Measurements from ENCODE around the gene SVBP.
"Not testable (repeated sequence)": the region's sequence is repeated elsewhere in the genome, so short reads cannot be mapped to it uniquely, and the experiment has no call there.

The SVBP gene

DNA sequence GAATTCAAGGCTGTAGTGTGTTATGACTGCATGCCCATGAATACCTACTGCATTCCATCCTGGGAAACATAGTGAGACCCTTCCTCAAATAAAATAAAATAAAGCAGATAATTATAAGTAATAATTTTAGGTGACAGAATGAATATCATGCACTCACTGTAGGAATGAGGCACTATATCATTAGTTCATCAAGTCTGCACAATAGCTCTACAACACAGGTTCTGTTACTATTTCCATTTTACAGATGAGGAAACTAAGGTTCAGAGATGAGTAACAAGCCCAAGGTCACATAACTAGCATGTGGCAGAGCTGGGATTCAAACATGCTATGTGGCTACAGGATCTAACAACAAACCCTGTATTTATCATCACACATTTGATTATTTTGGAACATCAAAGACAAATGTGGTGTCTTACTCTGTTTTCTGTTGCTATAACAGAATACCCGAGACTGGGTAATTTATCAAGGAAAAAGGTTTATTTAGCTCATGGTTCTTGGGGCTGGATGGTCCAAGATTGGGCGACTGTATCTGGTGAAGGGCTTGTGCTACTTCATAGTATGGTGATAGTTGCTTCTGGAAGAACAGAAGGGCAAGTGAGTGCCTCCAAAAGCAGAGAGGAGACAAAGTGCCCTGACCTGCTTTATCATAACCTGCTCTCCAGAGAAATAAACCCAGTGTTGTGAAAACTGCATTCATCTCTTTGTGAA, 24.4 kb upstream of the SVBP start:
- no peak for DNase-seq (ENCODE audit: low spot score)

DNA sequence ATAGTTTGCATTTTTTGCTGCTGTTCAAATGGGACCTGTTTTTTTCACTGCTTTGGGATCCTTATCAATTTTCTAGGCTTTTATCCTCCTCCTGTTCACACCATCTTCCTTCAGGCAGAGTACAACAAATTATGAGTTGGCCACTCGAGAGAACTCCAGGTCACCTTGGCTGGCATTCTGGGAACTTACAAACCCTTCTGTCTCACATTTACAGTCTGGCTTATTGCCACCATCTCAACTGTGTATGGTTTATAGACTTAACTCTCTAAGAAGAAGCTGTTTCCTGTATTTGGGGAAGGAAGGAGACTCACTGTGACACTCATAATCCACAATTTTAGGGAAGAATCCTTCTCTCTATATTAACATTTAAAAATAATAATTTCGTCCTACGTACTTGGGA, 23.8 kb upstream of the SVBP start:
- no peak for DNase-seq (ENCODE audit: low spot score)

DNA sequence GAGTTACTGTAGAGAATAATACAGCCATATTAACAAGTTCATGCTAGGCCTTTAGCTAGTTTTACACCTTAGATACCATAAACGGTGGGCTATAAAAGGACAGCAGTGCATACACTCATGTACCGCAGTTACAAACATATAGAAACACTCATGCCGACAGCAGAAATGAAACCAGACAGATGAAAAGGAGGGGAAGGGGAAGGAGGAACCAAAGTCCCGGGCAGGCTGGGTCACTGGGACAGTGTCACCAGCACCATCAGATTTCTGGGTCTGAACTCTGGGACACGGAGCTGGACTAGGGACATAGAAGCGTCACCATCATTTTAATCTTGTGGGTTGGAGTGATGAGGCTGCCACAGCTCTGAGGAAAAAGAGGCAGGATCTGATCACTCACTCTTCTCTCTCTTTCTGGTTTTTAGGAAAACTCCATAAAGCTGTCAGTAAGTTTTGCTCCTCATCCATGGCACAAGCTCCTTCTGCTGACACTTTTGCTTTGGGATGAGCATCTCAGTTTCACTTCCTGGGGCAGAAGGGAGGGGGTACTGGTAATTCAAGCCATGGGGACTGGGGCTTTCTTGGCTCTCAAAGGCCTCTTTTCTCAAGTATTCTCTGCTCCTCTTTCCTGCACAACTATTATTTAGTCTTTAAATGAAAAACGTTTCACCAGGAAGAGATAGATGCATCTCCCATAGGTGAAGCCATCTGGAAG, 21.4 kb upstream of the SVBP start:
- no peak for DNase-seq (ENCODE audit: low spot score)

DNA sequence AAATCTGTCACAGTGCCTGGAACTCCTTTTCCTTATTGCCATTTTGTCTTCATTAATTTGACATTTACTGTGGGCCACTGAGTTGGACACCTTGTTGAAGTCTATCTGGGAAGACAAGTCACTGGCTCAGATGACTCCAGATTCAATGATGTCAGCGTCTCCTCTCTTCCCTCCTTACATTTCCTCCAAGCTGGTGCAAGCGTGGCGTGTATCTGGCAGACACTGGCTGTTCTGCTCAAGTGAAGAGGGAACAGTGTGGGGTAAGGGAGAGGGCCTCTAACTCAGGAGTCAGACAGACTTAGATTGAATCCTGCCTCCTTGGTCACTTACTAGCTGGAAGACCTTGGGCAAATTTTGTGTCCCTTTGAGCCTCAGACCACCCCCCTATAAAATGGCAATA, 20.5 kb upstream of the SVBP start:
- DNase-seq (ENCODE audit: low spot score), result no peak

DNA sequence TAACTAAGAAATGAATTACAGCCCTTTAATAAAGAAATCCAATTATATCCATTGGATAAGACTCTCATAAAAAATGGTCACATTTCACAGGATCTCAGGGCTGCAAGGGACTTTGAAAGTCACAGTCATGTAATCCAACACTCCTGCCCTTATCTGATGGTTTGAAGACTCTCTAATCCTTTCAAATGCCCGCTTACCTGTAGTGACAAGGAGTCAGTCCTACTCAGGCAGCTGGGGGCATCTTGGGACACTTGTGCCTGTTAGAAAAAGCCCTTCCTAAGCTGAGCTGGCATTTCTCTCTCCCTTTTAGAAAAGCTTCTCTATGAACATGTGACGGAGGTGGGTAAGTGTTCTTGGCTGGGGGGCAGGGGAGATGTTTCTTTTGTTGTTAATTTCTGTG, 18.2 kb upstream of the SVBP start:
- no peak for DNase-seq (ENCODE audit: low spot score)

DNA sequence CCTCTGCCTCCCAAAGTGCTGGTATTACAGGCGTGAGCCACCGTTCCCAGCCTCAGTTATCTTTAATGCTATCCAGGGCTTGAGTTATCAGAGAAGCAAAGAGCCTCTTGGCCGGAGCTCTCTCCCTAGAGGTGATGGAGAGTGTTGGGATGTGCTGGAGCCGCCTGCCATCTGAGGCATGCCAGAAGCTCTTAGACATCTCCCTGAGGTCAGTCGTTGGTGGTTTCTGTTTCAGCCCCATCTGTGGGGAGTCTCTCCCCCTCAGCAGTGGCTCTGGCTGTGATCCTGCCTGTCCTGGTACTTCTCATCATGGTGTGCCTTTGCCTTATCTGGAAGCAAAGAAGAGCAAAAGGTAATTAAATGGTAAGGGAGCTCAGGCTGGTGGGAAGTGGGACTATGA, 17.6 kb upstream of the SVBP start:
- DNase-seq (ENCODE audit: low spot score), result no peak

DNA sequence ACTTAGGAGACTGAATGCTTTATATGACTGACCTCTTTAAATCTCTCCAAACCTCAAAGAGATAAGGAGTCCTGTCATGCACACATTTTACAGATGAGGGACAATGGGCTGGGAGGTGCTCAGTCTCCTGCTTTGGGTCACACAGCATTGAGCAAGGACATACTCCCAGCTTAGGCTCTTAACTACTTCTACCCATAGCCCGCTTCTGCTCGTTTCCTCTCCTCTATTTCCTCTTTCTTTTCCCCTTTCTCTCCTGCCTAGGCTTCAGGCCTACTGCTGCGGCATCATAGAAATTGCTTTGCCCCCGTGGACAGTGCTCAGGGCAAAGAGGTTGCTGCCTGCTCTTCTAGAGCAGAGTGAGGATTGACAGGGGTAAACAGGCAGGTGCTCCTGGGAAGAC, 16.8 kb upstream of the SVBP start:
- DNase-seq (ENCODE audit: low spot score), result no peak

DNA sequence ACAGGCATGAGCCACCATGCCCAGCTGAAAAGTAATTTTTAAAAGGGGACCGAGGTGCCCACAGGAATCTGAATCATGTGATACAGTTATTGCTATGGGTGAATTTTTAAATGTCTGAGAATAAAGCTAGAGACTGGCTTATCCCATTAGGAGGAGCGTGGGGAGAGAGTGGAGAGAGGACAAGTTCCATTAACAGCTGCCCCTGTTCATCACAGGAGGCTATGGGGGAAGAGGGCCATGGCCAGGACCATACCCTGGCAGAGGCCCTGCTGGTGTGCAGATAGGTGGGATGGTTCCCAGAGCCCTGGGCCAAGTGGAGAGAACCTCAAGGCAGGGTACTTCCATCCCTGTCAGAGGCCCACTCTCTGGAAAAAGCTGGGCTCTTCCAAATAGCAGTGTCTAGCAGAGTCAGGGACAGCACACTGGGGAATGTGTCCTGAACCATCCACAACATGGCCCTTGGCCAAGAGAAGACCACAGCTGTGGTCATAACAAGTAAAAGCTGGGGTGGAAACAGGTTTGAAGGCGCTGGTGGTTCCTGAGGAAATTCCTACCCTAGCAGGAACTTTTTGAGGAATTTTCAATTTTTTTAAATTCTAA, 15.5 kb upstream of the SVBP start:
- DNase-seq (ENCODE audit: low spot score), result no peak

DNA sequence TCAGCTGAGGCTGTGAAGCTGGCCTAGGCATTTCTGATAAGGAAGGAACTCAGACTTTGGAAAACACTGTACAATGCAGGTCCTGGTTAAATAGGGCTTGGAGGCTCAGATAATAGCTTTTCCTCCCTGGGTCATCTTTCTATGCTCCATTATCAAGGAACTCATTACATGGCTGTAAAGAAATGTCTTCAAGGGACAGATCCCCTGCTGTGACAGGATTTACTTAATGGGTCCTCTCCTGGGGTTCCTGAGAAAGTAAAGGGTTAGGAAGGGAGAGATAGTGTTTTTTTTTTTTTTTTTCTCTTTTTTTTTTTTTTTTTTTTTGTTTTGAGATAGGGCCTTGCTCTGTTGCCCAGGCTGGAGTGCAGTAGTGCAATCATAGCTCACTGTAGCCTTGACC, 14.1 kb upstream of the SVBP start:
- no peak for DNase-seq (ENCODE audit: low spot score)

DNA sequence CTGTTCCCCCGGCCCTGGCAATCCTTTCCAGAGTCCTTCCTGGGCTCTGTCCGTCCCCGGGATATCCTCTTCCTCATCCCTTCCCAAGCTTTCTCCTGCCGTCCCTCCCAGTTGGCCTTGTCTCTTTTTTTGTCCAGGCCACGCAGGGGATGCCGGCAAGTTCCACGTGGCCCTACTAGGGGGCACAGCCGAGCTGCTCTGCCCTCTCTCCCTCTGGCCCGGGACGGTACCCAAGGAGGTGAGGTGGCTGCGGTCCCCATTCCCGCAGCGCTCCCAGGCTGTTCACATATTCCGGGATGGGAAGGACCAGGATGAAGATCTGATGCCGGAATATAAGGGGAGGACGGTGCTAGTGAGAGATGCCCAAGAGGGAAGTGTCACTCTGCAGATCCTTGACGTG, 13.4 kb upstream of the SVBP start:
- no peak for DNase-seq (ENCODE audit: low spot score)

DNA sequence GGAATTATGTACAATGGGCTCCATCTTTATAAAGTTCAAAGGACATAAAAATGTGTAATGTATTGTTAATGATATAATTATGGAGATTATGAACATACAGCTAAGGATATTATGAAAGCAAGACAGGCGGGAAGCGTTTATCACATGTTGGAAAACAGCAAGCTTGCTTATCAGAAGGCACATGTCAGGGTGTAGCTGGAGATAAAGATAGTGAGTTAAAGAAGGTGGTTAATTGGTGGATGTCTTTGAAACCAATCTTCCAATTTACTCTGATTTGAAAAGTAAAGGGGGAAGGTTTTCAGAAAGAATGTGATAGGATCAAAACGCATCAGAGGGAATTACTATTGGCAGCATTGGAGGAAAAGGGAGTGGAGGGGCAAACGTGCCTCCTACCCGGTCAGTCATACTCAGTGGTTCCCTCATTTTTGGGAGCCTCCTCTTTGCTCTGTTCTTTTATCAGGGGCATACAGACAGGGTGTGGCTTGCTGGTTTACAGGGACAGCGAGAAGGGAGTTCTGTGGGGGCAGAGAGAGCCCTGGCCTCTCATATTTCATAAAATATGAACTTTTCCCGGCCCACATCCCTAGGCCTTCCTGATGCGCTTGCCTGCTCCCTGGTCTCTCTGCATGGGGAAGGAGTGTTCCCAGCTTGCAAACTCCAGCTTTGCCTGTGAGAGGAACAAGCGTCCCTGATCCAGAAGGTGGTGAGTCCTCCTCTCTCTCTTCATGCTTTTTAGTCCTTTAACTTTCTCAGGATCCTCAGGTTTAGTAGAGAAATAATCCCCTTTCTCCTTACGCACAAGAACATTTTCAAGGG, 8.0 kb upstream of the SVBP start:
- no peak for DNase-seq (ENCODE audit: low spot score)

DNA sequence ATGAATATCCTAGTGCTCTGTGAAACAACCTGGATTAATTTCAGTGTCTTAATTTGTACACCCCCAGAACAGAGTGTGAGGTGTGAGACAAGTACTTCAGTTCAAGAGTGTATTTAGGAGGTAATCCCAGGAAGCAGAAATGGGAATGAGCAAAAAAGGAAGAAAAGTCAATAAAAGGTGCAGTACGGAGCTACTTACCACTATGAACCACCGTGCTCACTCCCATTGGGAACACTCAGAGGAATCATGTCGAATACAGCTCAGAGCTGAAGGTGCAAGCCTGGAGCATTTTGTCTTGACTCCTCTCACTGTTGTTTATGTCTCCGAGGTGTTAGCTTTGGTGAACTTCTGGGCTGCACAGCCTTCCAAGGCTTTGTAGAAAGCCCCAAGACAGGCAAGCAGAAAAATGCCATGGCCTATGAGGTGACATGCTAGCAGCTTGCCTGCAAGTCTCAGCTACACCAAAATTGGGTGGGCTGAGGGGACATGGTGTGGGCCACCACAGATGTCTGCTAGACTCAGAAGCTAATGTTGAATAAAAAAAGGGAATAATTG, 7.4 kb upstream of the SVBP start:
- no peak for DNase-seq (ENCODE audit: low spot score)

DNA sequence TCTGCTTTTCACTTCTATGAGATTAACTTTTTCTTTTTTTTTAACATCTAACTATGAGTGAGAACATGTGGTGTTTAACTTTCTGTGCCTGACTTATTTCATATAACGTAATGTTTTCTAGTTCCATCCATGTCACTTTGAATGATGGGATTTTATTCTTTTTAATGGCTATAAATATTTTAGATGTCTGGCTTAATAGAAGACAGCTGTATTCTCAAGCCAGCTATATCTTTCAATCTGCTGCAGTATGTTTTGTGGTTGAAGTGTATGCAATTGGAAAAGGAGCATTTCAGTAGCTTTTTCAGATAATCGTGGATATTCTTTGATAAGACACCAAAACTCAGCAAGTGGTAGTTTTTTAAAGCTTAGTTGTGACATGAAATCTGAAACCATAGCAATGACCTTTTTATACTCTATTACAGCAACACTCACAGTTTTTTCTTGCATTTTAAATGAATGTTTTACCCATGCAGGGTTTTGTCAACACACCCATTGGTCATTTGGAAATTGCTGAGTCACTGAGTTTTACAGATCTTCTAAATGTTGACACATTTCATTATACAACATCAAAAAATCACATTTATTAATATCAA, 5.7 kb upstream of the SVBP start:
- DNase-seq (ENCODE audit: low spot score), result peak; percentile 43

DNA sequence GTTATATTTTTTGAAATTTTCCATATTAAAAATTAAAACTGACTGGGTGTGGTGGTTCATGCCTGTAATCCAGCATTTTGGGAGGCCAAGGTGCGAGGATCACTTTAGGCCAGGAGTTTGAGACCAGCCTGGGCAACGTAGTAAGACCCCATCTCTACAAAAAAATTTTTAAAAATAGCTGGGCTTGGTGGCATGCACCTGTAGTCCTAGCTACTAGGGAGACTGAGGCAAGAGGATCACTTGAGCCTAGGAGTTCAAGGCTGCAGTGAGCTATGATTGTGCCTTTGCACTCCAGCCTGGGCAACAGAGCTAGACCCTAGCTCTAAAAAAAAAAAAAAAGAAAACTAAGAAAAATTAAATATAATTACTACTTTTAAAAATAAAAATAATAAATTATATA, 4.5 kb upstream of the SVBP start:
- no peak for DNase-seq (ENCODE audit: low spot score)

DNA sequence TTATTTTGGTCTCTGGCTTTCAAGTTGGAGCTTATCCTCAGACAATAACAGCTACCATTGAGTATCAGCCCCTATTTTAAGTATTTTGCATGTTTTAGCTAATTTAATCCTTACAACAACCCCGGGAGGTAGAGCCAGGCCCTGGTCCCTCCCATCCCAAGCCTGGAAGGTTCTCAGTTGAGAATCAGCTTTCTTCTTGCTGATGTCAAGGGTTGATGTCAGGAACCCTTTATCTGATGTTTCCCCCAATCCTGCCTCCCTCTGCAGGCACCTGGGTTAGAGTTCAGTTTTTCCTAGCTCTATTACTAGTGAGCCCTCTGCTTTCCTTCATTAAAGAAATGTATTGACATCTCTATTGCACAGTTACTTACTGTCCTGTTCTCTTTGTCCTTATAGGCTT, 3.6 kb upstream of the SVBP start:
- DNase-seq (ENCODE audit: low spot score), result no peak

DNA sequence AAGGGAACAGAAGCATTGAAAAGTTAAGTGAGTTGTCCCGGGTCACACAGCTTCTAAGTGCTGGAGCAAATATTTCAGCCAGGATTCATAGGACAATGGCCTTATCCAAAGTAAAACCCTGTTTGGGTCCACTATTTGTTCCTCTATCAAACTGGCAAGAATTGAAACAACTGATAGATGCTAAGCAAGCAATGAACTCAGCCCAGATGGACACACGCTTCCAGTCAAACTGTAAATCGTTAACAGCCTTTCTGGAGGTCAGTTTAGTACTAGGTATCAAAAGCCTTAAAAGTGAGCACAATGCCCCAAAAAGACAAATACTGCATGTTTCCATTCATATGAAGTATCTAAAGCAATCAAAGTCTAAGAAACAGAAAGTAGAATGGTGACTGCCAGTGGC, 779 bp upstream of the SVBP start:
- no peak for DNase-seq (ENCODE audit: low spot score)

DNA sequence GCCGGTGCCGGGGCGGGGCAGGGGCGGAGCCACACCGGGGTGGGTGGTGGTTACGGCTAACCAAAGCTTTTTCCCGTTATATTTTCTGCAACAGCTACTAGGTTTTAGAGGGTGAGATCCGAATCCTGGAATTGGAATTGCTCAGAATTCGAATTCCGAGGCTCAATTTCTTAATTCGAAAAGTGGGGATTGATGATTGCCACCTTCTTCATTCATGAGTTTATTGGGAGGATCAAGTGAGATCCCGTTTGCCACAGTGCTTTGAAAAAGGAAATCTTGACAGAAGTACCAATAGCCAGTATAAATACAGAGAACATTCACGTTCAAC, 207 bp upstream of the SVBP start:
- no peak for DNase-seq (ENCODE audit: low spot score)

DNA sequence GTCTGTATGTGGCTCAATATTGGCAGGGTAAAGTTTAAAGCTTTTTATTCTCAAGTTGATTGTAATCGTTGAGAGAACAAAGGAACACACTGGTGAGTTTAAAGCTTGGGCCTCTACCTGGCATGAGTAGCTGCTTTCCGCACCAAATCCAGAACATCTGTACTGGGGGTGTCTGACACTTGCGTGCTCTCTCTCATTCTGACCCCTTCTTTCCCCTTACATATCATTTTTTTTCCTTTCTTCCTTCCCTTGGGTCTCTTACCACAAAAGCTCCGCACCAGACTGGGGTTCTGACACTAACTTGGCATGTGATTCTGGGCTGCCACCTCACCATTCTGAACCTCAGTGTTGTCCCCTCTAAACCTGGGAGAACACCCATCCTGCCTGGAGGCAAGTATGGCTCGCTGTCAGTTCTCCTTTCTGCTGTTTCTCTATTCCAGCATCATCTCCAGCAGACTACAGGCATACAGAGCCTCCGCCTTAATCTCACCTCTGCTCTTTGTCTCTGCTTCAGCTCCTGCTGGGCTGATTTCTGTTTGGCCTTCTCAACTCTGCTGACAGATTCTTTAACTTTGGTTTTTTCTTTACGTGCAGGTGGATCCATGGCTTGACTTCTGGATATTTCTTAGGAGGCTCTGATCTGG, 1.1 kb downstream of the SVBP start:
- no peak for DNase-seq (ENCODE audit: low spot score)

DNA sequence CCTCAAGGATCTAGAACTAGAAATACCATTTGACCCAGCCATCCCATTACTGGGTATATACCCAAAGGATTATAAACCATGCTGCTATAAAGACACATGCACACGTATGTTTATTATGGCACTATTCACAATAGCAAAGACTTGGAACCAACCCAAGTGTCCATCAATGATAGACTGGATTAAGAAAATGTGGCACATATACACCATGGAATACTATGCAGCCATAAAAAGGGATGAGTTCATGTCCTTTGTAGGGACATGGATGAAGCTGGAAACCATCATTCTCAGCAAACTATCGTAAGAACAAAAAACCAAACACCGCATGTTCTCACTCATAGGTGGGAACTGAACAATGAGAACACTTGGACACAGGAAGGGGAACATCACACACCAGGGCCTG, 2.4 kb downstream of the SVBP start:
- not testable (repeated sequence) for DNase-seq (ENCODE audit: low spot score)

DNA sequence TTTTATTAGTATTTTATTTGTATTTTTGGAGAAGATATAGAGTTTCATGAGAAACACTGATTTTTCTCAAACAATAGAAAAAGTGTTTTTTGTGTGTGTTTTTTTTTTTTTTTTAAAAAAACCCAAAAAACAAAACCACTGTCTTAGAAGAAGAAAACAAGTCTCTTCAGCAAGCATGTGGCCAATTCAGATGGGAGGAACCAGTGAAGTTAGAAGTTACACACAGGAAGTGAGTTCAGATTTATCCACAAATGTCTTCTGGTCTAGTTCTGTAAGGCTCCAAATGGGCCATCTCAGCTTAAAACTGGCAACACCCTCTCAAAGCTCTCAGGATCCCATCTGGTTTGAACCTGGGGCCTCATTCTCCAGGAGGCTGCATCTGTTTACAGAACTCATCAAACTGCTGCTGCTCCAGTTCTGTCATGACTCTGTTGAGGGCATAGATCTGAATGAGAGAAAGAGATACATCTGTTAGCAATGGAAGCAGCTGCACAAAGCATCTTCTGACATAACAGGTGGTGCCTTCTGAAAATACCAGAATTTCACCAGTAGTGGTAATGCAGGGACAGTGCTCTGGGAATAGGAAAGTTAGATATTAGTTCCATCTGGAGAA, 10.0 kb downstream of the SVBP start:
- DNase-seq (ENCODE audit: low spot score), result no peak

DNA sequence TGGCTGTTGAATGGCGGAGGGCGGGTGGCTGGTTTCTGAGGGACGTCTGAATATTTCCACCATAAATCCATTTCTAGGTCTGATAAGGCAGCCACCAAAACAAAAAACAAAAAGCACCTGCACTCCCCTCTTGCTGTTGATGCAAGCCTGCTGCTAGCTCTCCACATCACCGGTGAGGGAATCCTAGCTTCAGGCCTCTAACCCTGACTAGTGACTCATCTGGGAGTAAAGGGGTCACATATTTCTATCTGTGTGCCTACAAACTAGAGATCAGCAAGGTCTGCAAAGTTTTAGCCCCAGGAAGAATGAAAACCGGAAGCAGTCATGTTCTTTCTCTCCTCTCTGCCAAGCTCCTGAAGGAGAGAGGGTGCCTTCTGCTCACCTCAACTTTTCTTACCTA, 10.6 kb downstream of the SVBP start:
- DNase-seq (ENCODE audit: low spot score), result no peak

Data from GM03348 (cell line).